H54 (cell line): Measurements from ENCODE around the gene SPDYE8.
"Not testable (repeated sequence)": the region's sequence is repeated elsewhere in the genome, so short reads cannot be mapped to it uniquely, and the experiment has no call there.

Experiments
- DNase-seq: peaks from one replicate; pipeline ENCODE4 v3.0.0; 2011; ENCODE audit warnings: low spot score, mixed read lengths; ENCODE audit not compliant: insufficient read length
- FAIRE-seq: peaks from 3 replicates; lab custom pipeline; 2011; peaks lifted over from hg19 to GRCh38; lab: Jason Lieb, UNC
- POLR2A ChIP-seq: IDR thresholded peaks from 2 replicates; pipeline ENCODE4 v1.6.1; 2011; ENCODE audit warnings: low read depth, mild to moderate bottlenecking, low read length

The SPDYE8 gene

DNA sequence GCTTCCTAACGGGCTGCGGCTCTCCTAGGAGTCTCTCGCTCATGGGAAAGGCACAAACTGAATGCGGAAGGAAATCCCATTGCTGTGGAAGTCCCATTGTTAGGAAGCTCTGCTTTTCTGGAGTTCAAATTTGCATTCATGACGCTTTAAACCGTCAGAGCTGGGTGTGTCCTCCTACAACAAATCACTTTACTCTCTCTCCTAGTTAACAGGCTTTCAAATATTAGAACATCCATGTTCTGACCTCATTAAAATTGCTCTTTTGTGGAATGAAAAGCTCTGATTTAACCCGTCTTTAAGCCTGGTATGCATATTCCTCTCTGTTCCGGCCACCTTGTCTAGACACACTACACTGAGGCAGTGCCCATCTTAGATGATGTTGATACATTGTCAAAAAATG lies at the start of gene SPDYE8:
TSS of gene SPDYE8 (minus strand) at position 101 of the 400 bp plus-strand sequence. CDS start 1,800 bp downstream, outside the sequence.
- DNase-seq, FAIRE-seq: not testable (repeated sequence)

GRCh38 chr7:73057811-73058210 lies 28.2 kb upstream of the SPDYE8 start, which contains the start of gene SPDYE11:
Gene SPDYE11, minus strand, starts transcription at chr7:73057911. Its CDS starts 1,800 bp downstream, at chr7:73056111.
- FAIRE-seq, DNase-seq: not testable (repeated sequence)

- not testable (repeated sequence) for FAIRE-seq, DNase-seq
These were observed 23.1 kb downstream of the SPDYE8 start for GRCh38 chr7:73006491-73006890.

GRCh38 chr7:73005693-73006447 lies 23.7 kb downstream of the SPDYE8 start:
- TF ChIP-seq POLR2A = peak; percentile 75
- peak; percentile 96 for FAIRE-seq
- not testable (repeated sequence) for DNase-seq

GRCh38 chr7:73005356-73005692 lies 24.2 kb downstream of the SPDYE8 start:
- not testable (repeated sequence) for FAIRE-seq, DNase-seq

DNA sequence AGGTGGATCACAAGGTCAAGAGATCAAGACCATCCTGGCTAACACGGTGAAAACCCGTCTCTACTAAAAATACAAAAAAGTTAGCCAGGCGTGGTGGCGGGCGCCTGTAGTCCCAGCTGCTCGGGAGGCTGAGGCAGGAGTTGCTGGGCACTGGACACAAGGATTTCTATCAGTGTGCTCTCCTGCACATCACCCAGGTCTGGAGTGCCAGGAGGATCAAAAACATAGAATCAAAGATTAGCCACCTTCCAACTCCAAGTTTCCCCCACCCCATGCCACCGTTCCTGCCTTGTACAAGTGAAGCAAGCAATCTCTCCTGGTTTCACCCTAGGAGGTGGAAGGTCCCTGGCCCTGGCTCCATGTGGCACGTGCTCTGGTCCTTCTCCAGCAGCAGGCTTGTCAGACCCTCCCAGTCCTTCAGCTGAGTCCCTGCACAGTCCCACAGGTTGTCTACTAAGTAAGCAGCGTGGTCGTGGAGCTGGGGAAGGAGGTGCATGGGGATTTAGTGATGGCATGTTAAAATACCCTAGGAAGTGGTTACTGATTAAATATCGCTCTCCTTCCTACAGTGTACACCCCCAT lies 31.6 kb downstream of the SPDYE8 start:
- not testable (repeated sequence) for DNase-seq, FAIRE-seq

DNA sequence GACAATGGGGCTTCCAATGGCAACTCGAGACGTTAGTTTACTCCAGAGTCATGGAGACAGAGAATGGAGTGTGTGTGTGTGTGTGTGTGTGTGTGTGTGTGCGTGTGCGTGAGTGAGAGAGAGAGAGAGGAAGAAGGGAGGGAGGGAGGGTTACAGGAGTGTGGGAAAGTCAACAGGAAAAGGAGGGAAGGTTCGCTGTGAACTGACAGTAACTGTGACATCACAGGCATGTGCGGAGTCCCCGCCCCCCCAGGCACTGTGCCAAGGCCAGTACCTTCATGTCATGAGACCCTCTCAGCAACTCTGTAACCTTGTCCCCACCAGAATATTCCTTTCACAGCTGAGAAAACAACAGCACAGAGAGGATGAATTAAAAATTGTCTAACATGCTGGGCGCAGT lies 32.1 kb downstream of the SPDYE8 start:
- FAIRE-seq, DNase-seq: not testable (repeated sequence)

- not testable (repeated sequence) for FAIRE-seq, DNase-seq
These were observed 34.1 kb downstream of the SPDYE8 start for GRCh38 chr7:72995484-72995883.

GRCh38 chr7:72990146-72990913 lies 39.2 kb downstream of the SPDYE8 start:
- not testable (repeated sequence) for DNase-seq, FAIRE-seq

- not testable (repeated sequence) for DNase-seq, FAIRE-seq
These were observed 47.5 kb downstream of the SPDYE8 start for GRCh38 chr7:72982084-72982483.

GRCh38 chr7:72980382-72980781 lies 49.2 kb downstream of the SPDYE8 start:
- not testable (repeated sequence) for FAIRE-seq, DNase-seq

DNA sequence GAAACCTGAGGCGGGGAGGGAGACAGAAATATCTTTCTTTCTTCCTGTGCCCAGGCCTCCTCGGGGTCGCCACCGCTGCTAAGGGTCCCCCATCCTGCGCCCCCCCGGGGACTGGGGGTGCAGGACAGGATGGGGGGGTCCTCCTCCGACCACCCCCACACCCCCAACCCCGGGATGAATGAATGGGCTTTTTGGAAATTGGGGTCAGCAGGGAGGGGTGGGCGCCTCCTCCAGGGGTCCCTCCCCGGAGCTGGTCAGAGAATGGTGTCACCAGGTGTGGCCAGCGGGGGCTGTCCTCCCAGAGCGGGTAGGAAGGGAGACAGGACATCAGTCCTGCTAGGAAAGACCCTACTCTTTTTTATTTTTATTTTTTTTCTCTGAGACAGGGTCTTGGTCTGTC lies 53.1 kb downstream of the SPDYE8 start:
- not testable (repeated sequence) for FAIRE-seq, DNase-seq

DNA sequence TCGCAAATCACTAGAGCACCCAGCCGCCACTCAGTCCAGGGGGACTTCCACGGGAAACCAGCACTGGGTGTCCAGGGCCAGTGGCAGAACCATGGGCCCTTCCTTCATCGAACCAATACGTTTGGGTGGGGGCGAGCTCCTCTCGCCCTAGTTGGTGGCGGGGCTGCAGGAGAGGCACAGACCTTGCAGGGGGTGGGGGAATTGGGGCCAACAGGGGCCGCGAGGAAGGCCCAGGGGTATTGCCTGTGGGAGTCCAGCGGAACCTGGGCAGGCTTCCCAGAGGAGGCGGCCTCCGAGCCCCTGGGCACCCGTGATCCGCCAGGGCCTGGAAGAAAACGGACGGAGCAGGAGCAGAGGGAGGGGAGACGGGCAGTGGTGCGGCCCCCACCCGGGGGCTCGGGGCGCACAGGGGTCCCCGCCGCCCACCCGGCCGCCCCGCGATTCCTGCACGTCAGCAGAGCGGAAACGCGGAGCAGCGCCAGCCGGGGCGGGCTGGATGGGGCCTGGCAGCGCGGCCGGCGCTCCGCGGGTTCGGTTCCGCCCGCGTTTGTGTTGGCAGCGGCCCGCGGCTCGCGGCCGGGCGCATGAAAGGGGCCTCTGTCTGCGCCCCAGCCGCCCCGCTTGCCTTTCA lies 53.8 kb downstream of the SPDYE8 start:
- not testable (repeated sequence) for FAIRE-seq, DNase-seq

GRCh38 chr7:72974781-72975180 lies 54.8 kb downstream of the SPDYE8 start:
- not testable (repeated sequence) for DNase-seq, FAIRE-seq

DNA sequence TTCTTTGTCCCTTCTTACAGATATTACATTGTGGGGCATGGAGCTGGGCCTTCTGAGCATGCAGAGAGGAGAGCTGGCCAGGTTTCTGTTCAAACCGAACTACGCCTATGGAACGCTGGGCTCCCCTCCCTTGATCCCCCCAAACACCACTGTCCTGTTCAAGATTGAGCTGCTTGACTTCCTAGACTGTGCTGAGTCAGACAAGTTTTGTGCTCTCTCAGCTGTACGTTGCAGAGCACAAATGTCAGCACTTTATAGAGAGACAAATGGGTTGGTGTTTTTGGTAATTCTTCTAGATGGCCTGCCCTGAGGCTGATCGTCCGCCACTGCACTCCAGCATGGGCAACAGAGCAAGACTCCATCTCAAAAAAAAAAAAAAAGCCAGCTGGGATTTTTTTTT lies 58.1 kb downstream of the SPDYE8 start:
- not testable (repeated sequence) for DNase-seq, FAIRE-seq
